GM18502 (cell line): ENCODE measurements around the gene GAREM1.

Experiments
- ATAC-seq: cut with Tn5 transposase; IDR thresholded peaks from one replicate; pipeline ENCODE4 v1.9.1; 2021; ENCODE audit warnings: mild to moderate bottlenecking; ENCODE audit not compliant: unreplicated experiment, poor library complexity

GAREM1 gene

DNA sequence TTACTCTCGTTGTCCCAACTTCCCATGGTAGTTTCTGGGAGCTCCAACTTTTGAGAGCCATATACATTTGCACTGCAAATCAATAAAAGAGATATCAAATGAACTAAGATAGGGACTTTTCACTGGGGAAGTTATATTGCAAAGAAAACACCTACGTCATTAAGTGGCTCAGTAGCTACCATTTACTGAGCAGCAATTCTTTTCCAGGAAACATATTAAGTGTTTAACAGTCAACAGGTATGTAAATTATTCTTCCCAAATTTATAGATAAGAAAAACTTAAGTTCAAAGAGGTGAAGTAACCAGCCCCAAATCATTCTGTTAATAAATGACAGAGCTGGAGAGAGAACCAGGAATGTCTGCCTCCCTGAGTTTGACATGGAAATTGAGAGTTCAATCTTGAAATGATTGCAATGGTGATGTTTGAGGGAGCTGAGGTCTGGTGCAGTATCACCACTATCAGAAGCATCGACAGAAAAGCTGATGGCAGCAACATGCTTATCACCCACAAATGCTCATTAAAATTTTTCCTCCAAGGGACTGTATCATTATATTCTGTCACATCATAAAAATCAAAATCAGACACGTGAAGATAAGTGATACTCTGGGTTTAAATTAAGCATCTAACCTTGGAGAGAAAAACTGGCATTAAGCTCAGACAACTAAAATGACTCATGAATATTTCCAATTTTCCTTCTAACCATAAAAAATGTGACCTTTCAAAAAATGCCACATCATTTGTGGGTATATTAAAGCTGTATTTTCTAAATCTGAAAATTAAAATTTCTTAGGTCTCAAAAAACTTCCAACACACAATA lies 43.4 kb downstream of the GAREM1 start:
- ATAC-seq = no peak

DNA sequence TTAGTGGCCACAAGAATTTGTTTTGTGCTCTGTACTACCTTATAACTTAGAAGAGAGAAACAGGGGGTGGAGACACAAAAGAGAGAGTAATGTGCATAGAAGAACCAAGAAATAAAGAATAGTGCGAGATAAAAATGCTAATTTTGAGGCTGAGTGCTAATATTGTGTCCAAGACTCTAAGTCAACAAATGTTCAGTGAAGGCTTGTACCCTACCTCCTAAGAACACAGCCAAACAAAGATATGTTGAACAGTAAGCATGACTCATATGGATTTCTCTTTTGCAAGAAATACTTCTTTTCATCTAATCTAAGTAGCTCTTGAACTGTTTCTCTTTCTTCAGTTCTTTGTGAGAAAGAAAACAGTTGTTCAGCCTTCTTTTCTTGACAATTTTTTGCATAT lies 45.2 kb downstream of the GAREM1 start:
- ATAC-seq = no peak

DNA sequence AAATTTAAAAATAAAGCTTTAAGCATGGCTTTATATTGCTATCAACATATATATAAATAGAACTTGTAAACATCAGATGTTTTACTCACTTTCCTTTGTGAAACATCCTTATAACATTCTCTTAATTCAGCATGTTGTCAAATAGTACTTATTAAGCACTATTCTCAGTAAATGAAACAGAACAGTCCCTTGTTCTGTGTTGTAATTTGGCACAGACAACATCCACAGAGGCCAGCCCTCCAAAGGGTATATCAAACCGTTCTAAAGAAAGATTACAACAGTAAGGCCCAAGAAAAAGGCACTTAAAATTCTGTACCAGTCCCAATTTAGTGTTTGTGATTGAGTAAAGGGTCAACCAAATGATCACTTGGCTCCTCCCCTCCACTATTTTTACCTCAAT lies 46.0 kb downstream of the GAREM1 start:
- ATAC-seq = no peak

DNA sequence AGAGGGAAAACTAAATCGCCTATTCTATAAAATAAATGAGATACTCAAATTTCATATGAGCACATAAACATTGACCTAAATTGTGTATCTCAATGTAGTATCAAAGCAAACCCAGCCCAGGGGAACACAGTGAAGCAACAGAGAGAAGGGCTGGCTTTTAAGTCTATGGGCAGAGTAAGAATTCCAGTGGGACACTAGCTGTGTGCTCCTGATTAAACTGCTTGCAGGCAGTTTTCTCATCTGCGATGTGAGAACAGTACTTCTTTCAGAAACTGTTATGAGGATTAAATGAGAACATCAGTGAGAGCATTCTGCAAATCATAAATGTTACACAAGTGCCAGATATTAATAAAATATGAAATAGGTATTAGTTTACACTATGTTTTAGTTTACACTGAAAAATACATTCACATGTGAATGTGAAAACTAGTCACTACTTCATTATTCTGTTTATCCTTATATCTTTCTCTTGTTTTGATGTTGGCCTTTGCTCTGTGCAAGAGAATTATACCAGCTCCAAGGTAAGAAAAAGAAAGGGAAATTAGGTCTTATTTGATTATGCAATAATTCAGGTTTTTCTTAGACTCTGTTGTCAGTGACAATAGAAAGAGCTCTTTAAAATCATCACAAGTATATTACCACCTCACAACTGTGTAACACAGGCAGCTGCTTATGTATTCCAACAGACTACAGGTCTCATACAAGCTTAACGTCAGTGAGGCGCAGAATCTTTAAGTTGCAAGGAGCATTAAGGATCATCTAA lies 47.5 kb downstream of the GAREM1 start:
- ATAC-seq = no peak

DNA sequence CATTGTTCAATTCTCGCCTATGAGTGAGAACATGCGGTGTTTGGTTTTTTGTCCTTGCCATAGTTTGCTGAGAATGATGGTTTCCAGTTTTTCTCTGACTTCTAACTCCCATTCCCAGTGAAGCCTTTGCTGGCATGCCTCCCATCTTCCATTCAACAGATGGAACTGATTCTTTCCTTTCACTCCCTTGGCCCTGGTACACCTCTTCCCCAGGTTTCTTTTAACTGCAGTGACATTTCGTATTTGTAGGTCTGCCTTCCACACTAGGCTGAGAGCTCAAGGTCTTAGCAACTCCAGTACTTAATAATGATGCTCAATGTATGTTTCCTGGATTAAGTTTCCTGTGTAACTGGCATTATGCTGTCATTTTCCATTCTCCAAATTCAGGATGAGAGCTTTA lies 48.5 kb downstream of the GAREM1 start:
- ATAC-seq = no peak

DNA sequence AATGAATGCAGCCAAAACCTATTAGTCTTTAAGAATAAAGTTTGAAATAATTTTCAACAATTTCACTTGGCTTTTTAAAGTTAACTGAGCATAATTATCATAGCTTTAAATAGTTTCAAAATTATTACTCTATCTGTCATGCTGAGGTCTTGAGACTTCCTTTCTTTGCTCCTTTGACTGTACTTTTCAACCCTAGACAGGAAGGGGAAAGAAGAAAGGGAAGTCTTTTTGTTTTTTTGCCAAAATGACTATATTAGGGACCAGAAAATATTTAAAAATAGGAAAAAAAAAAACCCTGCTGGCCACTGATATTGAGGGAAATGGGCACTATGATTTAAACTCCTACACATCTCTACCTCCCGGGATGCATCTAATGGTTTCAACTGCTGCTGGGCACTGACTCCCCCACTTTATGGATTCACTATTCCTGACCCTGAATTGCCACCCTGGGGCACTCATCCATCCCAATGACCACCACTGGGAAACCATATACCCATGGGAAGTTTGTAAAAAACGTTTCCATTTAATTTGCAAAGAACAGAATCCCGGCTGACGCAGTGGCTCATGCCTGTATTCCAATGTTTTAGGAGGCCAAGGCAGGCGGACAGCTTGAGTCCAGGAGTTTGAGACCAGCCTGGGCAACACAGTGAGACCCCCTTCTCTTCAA lies 50.5 kb downstream of the GAREM1 start:
- ATAC-seq = no peak

DNA sequence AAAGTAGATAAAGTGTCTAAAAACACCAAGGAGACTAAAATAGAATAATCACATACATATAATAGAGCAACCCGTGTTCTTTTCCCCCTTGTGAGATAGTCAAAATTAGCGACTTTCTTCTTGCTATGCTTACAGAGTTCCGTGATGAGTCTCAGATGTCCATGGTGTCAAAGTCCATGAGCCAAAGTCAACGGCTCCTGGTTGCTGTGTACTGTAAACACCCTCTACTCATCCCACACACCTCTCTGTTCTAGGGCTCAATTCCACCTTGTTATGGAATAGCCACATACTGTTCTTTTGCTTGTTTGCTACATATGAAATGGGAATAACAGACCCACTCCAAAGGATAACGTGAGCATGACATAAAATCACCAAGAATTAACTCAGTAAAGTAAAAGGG lies 52.5 kb downstream of the GAREM1 start:
- ATAC-seq = no peak

DNA sequence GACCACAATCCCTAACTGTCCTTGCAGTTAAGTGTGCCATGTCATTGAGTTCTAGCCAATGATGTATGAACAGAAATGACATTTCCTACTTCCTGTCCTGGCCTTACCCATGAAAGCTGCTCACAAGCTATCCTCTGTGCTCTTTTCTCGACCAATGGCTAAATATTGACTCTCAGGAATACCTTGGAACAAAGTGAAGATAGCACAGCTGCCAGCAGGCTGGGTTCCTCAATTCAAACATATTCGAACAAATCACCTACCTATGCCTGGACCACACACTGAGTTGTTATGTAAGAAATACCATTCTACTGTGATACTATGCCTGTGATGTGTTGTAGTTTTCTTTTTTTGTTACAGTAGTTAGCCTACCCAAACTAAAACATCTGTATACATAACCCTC lies 65.1 kb downstream of the GAREM1 start:
- no peak for ATAC-seq

DNA sequence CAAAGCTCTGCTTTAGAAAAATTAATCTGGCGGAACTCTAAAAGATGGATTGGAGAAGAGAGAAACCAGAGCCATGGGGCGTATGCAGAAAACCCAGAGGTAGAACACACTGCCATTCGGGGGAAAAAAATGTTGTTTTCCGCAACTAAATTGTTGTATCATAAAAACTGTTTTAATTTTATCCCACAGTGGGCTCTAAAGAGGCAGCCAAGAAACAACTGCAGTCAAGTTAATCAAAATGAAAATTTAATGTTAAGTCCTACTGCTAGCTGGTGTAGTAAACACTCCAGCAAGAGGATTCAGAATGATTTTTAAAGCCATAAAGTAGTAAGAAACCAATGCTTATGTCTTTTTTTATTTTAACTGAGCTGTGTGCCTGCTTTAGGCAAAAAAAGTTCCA lies 69.1 kb downstream of the GAREM1 start:
- ATAC-seq = no peak

DNA sequence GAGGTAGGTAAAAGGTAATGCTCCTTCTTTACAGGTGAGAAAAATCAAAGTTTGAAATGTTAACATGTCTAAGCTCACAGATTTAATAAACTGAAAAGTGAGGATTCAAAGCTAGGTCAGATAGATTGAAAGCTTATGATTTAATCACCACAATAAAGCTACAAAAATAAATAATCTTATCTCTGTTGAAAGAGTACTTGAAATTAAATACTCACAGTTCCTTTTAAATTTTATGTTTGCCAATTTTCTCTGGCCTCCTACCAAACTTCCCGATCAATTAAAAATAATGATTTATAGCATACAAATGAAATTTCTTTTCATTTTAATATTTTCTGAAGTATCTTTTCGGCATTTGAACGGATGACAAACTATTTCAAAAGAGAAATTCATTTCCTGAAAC lies 77.3 kb downstream of the GAREM1 start:
- no peak for ATAC-seq

DNA sequence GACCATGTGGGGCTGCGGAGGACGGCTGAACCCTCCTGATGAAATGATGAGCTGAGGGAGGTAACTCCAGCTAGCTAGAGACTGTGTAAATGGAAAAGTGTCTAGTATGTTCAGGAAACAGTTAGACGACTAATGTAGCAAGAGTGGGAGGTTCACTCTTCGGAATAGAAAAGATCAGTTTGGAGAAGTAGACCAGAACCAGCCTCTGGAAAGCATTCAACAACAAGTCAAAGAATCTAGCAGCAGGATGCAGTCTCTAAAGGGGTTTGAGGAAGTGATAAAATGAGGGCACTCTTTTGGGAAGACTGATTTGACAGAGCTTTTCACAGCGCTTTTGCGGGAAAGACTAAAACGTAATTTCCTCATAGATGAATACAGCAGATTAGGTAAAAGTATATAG lies 79.6 kb downstream of the GAREM1 start:
- no peak for ATAC-seq

DNA sequence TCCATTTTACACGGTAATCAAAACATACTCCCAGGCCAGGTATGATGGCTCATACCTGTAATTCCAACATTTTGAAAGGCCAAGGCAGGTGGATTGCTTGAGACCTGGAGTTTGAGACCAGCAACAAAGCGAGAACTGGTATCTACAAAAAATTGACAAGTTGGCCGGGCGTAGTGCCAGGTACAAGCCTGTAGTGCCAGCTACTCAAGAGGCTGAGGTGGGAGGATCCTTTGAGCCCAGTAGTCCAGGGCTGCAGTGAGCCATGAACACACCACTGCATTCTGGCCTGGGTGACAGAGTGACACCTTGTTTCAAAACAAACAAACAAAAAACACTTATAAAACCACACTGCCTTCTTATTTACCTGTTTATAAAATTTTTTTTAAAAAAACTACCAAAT lies 80.8 kb downstream of the GAREM1 start:
- no peak for ATAC-seq

DNA sequence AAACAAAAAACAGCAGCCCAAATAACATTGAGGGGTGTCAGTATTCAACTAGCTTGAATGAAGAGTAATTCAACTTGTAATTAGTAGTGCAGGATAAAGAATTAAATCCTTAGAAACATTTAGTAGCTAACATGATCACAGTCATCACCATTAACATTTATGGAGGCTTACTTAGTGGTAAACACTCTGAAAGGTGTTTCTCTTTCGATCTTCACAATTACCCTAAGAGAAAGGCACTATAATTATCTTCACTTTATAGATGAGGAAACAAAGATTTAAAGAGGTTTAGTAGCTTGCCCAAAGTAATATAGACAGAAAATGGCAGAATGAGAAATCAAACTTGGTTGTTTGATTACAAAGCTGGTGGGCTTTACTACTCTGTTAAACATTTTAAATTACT lies 81.5 kb downstream of the GAREM1 start:
- no peak for ATAC-seq

DNA sequence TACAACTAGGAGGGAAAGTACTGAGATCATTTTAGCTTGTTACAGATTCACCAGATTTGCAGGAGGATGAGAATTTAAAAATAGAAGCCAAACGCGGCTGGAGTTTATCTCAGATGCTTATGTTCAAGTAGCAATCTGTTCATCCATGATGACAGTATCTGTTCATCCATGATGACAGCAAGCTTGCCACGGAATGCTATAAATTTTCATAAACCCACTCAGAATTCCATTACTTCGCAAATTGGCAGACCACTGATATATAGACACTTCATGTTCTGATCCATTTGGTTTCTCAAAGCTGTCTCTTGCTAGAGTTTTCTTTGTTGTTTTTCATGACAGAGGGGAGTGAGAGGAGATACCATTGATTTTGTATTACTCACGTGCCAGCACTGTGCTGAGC lies 84.2 kb downstream of the GAREM1 start:
- no peak for ATAC-seq

DNA sequence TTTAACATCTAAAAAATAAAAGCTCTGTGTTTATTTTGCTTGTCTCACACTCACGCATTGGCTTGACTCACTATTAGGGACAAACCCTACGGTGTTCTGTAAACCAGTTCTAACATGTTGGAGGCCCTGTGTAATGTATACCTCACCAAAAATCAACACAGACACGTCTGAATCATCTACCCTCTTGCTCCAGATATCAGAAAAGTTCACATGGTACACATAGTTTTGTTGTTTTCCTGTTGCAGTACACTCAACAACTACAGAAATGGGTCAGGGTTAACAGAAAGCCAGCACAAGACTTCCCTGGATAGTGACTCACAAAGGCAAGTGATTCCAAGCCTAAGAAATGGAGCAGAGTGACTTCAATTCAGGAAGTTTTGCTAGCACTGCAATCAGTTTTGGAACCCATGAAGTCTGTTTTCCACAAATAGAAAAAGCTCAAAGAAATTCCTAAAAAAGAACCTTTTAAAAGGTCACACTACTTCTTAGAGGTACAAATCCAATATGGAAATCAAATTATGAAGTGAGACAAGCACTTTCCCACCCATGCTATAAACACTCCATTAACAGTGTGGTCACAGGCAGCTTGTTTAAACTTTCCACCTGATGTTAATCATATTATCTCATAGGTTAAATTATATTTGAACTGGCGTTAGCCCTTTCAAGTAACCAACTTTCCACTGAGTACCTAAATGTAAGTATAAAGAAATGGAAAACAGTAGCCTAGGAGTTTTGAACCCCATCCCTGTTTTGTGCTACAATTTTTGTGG lies 87.4 kb downstream of the GAREM1 start:
- no peak for ATAC-seq

DNA sequence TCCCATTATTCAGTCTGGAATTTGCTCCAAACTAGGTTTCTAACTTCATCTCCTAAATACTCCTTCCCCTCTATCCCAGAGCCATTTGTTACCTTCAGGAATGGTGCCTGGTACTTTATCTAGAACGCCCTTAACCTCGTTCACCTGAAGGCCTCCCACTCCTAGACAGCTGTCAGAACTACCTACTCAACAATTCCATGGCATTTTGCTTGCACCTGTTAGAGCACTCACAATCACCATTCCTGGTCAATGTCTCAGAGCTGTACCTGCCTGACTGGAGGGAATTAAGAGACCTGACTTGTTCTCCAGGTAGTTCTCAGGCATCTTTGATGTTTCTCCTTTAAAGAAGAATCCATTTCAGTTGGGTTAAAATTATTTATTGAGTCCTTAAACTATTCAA lies 88.9 kb downstream of the GAREM1 start:
- no peak for ATAC-seq

DNA sequence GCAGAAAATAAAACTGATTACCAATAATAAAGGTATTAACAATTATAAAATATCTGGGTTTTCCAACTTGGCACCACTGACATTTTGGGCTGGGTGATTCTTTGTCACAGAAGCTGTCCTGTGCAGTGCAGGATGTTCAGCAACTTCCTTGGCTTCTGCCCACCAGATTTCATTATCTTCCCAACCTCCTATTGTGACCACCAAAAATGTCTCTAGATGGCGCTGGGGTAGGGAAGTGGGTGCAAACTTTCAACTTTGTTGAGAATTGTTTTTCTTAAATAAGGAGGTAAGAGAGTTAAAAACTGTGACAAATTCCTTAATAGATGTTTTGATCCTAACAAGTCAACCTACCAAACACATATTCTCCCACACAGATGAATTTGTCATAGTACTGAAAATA lies 90.1 kb downstream of the GAREM1 start:
- no peak for ATAC-seq

DNA sequence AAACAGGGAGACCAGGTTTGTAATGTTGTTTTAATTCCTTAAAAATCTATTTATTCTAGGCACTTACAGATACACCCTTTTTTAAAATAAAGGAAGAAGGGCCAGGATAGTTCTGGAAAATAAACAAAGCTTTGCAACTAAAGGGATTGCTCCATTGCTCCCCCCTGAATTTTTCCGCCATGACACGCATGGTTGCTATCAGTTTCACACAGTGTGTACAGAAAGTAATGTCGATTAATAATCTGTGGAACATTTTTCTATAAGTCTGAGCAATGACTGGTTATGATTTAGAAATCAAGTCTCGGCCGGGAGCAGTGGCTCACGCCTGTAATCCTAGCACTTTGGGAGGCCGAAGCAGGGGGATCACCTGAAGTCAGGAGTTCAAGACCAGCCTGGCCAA lies 90.8 kb downstream of the GAREM1 start:
- no peak for ATAC-seq

DNA sequence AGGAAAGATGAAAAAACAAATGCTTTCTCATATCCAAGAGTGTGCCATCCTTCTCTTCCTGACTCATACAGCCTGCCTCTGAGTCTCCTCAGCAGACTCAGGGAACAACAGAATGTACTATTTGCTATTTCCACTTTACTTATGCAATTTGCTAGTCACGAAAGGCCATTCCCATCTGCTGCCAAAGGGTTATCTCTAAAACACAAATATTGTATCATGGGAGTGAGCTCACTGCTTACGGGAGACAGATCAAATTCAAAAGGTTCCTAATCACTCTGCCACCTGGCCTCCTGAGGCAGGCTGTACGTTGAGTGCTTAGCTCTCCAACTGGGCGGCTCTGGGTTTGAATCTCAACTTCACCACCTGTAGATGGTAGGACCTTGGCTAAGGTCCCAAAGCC lies 92.0 kb downstream of the GAREM1 start:
- ATAC-seq = no peak

DNA sequence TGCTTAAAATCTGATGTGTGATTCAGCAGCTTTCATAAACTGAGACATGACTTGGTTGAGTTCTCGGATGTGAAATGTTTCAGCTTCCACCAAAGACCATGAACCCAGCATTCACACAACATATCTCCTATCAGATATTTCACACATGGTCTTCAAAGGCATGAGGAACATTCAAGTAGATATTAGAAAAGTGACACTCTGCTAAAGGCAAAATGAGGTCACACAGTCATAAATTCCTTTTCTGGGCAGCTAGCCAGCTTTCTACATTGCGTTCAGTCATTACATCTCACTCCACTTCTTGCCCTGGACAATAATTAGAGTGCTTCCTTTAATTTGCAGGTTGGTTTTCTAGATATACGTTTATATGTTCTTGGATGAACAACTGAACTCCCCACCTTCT lies 96.7 kb downstream of the GAREM1 start:
- no peak for ATAC-seq

DNA sequence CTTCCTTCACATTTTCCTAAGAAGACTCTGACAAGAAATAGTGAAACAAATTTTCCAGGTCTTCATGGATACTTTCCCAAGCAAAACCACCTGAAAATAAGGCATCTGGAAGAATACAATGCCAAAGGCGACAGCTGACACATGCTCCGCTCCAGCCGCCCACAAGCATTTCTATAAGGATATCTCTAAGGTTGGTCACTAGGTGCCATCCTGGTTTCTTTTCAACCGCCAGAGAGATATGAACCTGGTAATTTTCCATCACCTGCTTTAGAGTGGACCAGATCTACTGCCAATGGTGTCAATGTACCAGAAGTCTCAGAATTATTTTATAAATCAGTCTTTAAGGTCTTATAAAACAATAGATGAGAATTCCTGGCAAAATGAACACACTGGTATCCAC lies 97.2 kb downstream of the GAREM1 start:
- no peak for ATAC-seq
